Endothelial cell of umbilical vein (primary cell): ENCODE results near the gene LEP. TPM values are rescaled to one million over a fixed set of nuclear protein-coding genes. Genes with fewer than 3 reads are reported as not detected.

Experiments
- BruUV-seq: library from RNA; stranded (reverse); fragments of 400-500 nt; replicated peaks from 2 replicates; lab custom pipeline; 2021; lab: Mats Ljungman, UMichigan
- CTCF ChIA-PET: fragments of 300-600, 350-600 bp; sonication (Branson Sonifier 250); formaldehyde crosslinking; loops from one replicate; lab custom pipeline; 2021; ENCODE audit warnings: antibody characterized with exemption, inconsistent platforms; lab: Charles Lee
- POLR2A ChIA-PET: fragments of 300-600, 350-600 bp; sonication (Branson Sonifier 250); formaldehyde crosslinking; loops from one replicate; lab custom pipeline; 2021; ENCODE audit warnings: antibody characterized with exemption, inconsistent platforms; lab: Charles Lee
- DNase-seq: peaks from one replicate; pipeline ENCODE4 v3.0.0-alpha.2; 2011; ENCODE audit warnings: low read depth, low spot score
- FAIRE-seq: peaks from 2 replicates; lab custom pipeline; 2011; peaks lifted over from hg19 to GRCh38; lab: Jason Lieb, UNC
- H2AFZ ChIP-seq: 2 replicates; pipeline ENCODE4 v1.6.0; 2012; ENCODE audit warnings: low read depth, low read length, control low read depth, inconsistent platforms
- H3K27ac ChIP-seq: 2 replicates; pipeline ENCODE4 v1.5.1; 2011; ENCODE audit warnings: low read depth, mild to moderate bottlenecking, control low read depth, low read length, moderate library complexity; ENCODE audit not compliant: insufficient read depth
- H3K27me3 ChIP-seq, 2 experiments: 2 replicates each; pipeline versions ENCODE4 v1.6.0 to v1.6.1; 2011; ENCODE audit warnings: low read length in 2 of 2, mixed read lengths in 1 of 2; ENCODE audit not compliant: control insufficient read depth in 2 of 2, insufficient read depth in 2 of 2
- H3K36me3 ChIP-seq, 2 experiments: 2 replicates in 1 of 2; 3 replicates in 1 of 2; pipeline ENCODE4 v1.5.1; 2011; ENCODE audit warnings: low read length in 2 of 2, mild to moderate bottlenecking in 1 of 2, moderate library complexity in 1 of 2; ENCODE audit not compliant: control insufficient read depth in 2 of 2, insufficient read depth in 2 of 2; ENCODE audit errors: extremely low read depth in 1 of 2
- H3K4me1 ChIP-seq: 3 replicates; pipeline ENCODE4 v1.5.1; 2011; ENCODE audit warnings: mild to moderate bottlenecking, low read length; ENCODE audit not compliant: control insufficient read depth, insufficient read depth; ENCODE audit errors: extremely low read depth
- H3K4me2 ChIP-seq: 2 replicates; pipeline ENCODE4 v1.6.1; 2011; ENCODE audit warnings: low read length, control low read depth, mixed read lengths; ENCODE audit not compliant: insufficient read depth
- H3K4me3 ChIP-seq, 3 experiments: fragments of 200-600 bp in 1 of 3; sonication (generic), shearing (Covaris generic) in 1 of 3; replicated peaks in 1 of 3; 2 replicates each; pipeline ENCODE4 v1.5.1; 2011 to 2016; ENCODE audit warnings: control low read depth in 3 of 3, low read length in 3 of 3, mild to moderate bottlenecking in 2 of 3, inconsistent platforms in 1 of 3, low read depth in 1 of 3, moderate library complexity in 1 of 3; ENCODE audit not compliant: insufficient read depth in 1 of 3
- H3K79me2 ChIP-seq: 2 replicates; pipeline ENCODE4 v1.6.0; 2012; ENCODE audit warnings: low read length, inconsistent platforms; ENCODE audit not compliant: control insufficient read depth, insufficient read depth
- H3K9ac ChIP-seq: replicated peaks from 2 replicates; pipeline ENCODE3; 2011; ENCODE audit warnings: low read length, control low read depth; ENCODE audit not compliant: insufficient read depth; ENCODE audit errors: extremely low read depth
- H3K9me1 ChIP-seq: replicated peaks from 3 replicates; pipeline ENCODE4 v1.6.0; 2011; ENCODE audit warnings: mild to moderate bottlenecking, low read length; ENCODE audit not compliant: control insufficient read depth, insufficient read depth; ENCODE audit errors: extremely low read depth
- H3K9me3 ChIP-seq: replicated peaks from 2 replicates; pipeline ENCODE4 v1.5.1; 2012; ENCODE audit warnings: low read length, inconsistent platforms; ENCODE audit not compliant: control insufficient read depth, insufficient read depth
- H4K20me1 ChIP-seq: replicated peaks from 2 replicates; pipeline ENCODE3; 2011; ENCODE audit warnings: mild to moderate bottlenecking, low read length; ENCODE audit not compliant: control insufficient read depth, insufficient read depth; ENCODE audit errors: extremely low read depth
- CTCF ChIP-seq, 2 donors: IDR thresholded peaks; 1 replicate in 1 of 2; 2 replicates in 1 of 2; pipeline ENCODE4 v1.5.1; 2011; ENCODE audit warnings: low read length in 2 of 2, mild to moderate bottlenecking in 2 of 2, moderate library complexity in 2 of 2, control low read depth in 1 of 2, inconsistent platforms in 1 of 2, low read depth in 1 of 2; ENCODE audit not compliant: insufficient read depth in 1 of 2; ENCODE audit errors: extremely low read depth in 1 of 2
- EZH2 ChIP-seq: IDR thresholded peaks from 2 replicates; pipeline ENCODE4 v1.6.1; 2012; ENCODE audit warnings: borderline replicate concordance, low read depth, mild to moderate bottlenecking, moderate library complexity, low read length, inconsistent platforms; ENCODE audit not compliant: severe bottlenecking
- FOS ChIP-seq: IDR thresholded peaks from 2 replicates; pipeline ENCODE4 v1.6.1; 2011; ENCODE audit warnings: mild to moderate bottlenecking, low read length, moderate library complexity, borderline replicate concordance; ENCODE audit not compliant: insufficient read depth
- GATA2 ChIP-seq: IDR thresholded peaks from 2 replicates; pipeline ENCODE4 v1.7.0; 2011; ENCODE audit warnings: low read depth, mild to moderate bottlenecking, moderate library complexity, mixed read lengths, low read length; ENCODE audit not compliant: insufficient read length, insufficient read depth
- JUN ChIP-seq: IDR thresholded peaks from 2 replicates; pipeline ENCODE4 v1.6.1; 2011; ENCODE audit warnings: borderline replicate concordance, low read depth; ENCODE audit not compliant: insufficient read length, insufficient read depth
- MYC ChIP-seq: IDR thresholded peaks from one replicate; pipeline ENCODE4 v1.6.1; 2011; ENCODE audit warnings: mild to moderate bottlenecking, low read depth, low read length
- POLR2A ChIP-seq: IDR thresholded peaks from 2 replicates; pipeline ENCODE4 v1.6.1; 2012; ENCODE audit warnings: low read depth, mild to moderate bottlenecking, control low read depth, low read length
- POLR2AphosphoS5 ChIP-seq: IDR thresholded peaks from 2 replicates; pipeline ENCODE4 v1.6.1; 2012; ENCODE audit warnings: low read depth, mild to moderate bottlenecking, control low read depth, low read length, moderate library complexity; ENCODE audit not compliant: insufficient read depth
- dilution Hi-C: fragments of 300-500 bp; cut with MboI; formaldehyde crosslinking; loops from one replicate; pipeline ENCODE4 v1.15.0; 2019; ENCODE audit warnings: low sequenced_read_pairs; ENCODE audit not compliant: extremely low pct_ligation_motif_present
- intact Hi-C: fragments of 100-400 bp; cut with micrococcal nuclease; formaldehyde crosslinking; loops from one replicate; pipeline ENCODE4 v1.10.0; 2022
- polyA plus RNA-seq, 4 experiments: library from polyadenylated mRNA; depleted of rRNA in 3 of 4; stranded (reverse) in 3 of 4; unstranded in 1 of 4; fragments of >200 nt; gene quantifications; 2 replicates each; pipeline versions ENCODE4 v1.2.1 to v1.2.3, GENCODE V29; 2011 to 2012; ENCODE audit warnings: missing spikeins in 1 of 4
- total RNA-seq: library from RNA; stranded (reverse); gene quantifications from 2 replicates; pipeline ENCODE4 v1.2.3, GENCODE V29; 2021
- TF ChIP-seq, protein P1 (sequence below): IDR thresholded peaks from 2 replicates; pipeline ENCODE4 v1.6.1; 2011; ENCODE audit not compliant: insufficient read depth, insufficient read length

LEP gene
- total and polyA plus RNA-seq, 2 donors (not counting 3 experiments of a cell fraction or from before 2014, with no cell fraction given): not detected

GRCh38 chr7:128244861-128245260 is 3.8 kb downstream of the LEP start:
- DNase-seq (no peak), FAIRE-seq (no peak)
- H3K9ac ChIP-seq: no peak overlapping the region
- H3K27me3 ChIP-seq: peaks cover 25% of the 10 kb centered on the region in 2 experiments
- H3K79me2 ChIP-seq: no peaks in the 10 kb centered on the region
- H3K9me3 ChIP-seq: no peaks in the 10 kb centered on the region
- dilution Hi-C loops: no loop called here
- TF ChIP-seq CTCF (IDR thresholded peaks at IDR 0.05; ENCODE audit: extremely low read depth in 1 of 2, insufficient read depth in 1 of 2, low read depth in 1 of 2, low read length in 2 of 2) (no peak), MYC (no peak), FOS (no peak), EZH2 (no peak)
- TF ChIP-seq, protein P1, sequence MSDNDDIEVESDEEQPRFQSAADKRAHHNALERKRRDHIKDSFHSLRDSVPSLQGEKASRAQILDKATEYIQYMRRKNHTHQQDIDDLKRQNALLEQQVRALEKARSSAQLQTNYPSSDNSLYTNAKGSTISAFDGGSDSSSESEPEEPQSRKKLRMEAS: no peak
- no peaks in the 10 kb centered on the region for H3K9me1 ChIP-seq
- H3K4me3 ChIP-seq: no peak overlapping the region
- H3K36me3 ChIP-seq: no peaks in the 10 kb centered on the region
- H3K4me2 ChIP-seq: no peak overlapping the region
- H2AFZ ChIP-seq: no peak overlapping the region
- CTCF ChIA-PET: no interaction called here
- POLR2A ChIA-PET: no interaction called here
- no peaks in the 10 kb centered on the region for H4K20me1 ChIP-seq
- intact Hi-C loops: no loop called here
- BruUV-seq: no TSS peak
- H3K4me1 ChIP-seq: no peaks in the 10 kb centered on the region
- H3K27ac ChIP-seq: no peak overlapping the region

DNA sequence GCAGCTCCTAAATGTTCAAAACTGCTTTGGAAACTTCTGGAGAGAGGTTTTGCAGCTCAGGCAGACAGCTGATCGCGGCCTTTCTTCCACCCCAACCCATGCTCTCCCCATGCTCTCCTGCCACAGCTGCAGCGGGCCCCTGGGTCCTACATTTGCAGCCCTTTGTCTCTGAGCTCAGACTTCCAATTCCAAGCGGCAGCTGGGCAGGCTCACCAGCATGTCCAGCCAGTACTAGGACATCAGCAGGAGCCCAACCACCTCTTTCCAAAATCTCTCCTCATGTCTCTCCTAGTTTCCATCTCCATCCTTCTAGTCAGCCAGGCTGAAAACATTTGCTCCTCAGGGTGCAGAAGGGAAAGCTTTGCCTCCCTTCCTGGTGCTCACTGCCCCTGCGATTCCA is 6.0 kb downstream of the LEP start:
- Histone ChIP-seq H3K4me2 (no peak overlapping the region), H3K9me3 (no peaks in the 10 kb centered on the region), H4K20me1 (no peaks in the 10 kb centered on the region), H3K27ac (no peak overlapping the region), H3K4me3 (no peak overlapping the region), H3K9me1 (no peaks in the 10 kb centered on the region), H3K27me3 (peaks cover 7 to 9% of the 10 kb centered on the region in 2 experiments), H3K36me3 (no peaks in the 10 kb centered on the region), H3K4me1 (no peaks in the 10 kb centered on the region), H3K79me2 (no peaks in the 10 kb centered on the region), H3K9ac (no peak overlapping the region), H2AFZ (no peak overlapping the region)
- BruUV-seq: no TSS peak
- ChIA-PET CTCF (interaction anchor here (1.6 kb wide), 1 partner anchor 12 kb away, joined by 4 read pairs; no protein-coding TSS in a partner anchor), POLR2A (no interaction called here)
- dilution Hi-C loops: no loop called here
- DNase-seq (no peak), FAIRE-seq (no peak)
- TF ChIP-seq CTCF (IDR thresholded peaks at IDR 0.05; ENCODE audit: extremely low read depth in 1 of 2, insufficient read depth in 1 of 2, low read depth in 1 of 2, low read length in 2 of 2) (no peak), JUN (no peak), POLR2A (no peak), FOS (no peak), EZH2 (no peak), GATA2 (no peak), POLR2AphosphoS5 (no peak), MYC (no peak)
- TF ChIP-seq, protein P1: no peak
- intact Hi-C loops: no loop called here
